Activated T-cell treated with anti-CD3 and anti-CD28 coated beads for 1 hour (primary cell): ENCODE results near the gene RNF10.
A peak's percentile ranks its signal among the peaks of the same experiment; 100 is the strongest.
"Not testable (repeated sequence)": the region's sequence is repeated elsewhere in the genome, so short reads cannot be mapped to it uniquely, and the experiment has no call there.

Experiments
- DNase-seq: peaks from one replicate; pipeline ENCODE4 v3.0.0-alpha.2; 2020; ENCODE audit warnings: low read depth

RNF10 gene

GRCh38 chr12:120580787-120581723, 46.9 kb downstream of the RNF10 start, which contains the start of gene POP5:
TSS of gene POP5 (minus strand) at chr12:120581402. CDS start at chr12:120581362, 40 bp downstream.
- DNase-seq = peak; percentile 86

- DNase-seq = no peak
Measured at GRCh38 chr12:120581998-120582397, 47.8 kb downstream of the RNF10 start.

GRCh38 chr12:120583478-120584030, 49.4 kb downstream of the RNF10 start:
- peak; percentile 88 for DNase-seq

GRCh38 chr12:120584343-120585149, 50.4 kb downstream of the RNF10 start:
- peak; percentile 34 for DNase-seq

GRCh38 chr12:120586206-120586605, 52.0 kb downstream of the RNF10 start:
- no peak for DNase-seq

- DNase-seq = no peak
Measured at GRCh38 chr12:120586860-120587259, 52.7 kb downstream of the RNF10 start.

- no peak for DNase-seq
Measured at GRCh38 chr12:120588371-120588770, 54.2 kb downstream of the RNF10 start.

- no peak for DNase-seq
Measured at GRCh38 chr12:120588948-120589930, 55.1 kb downstream of the RNF10 start.

GRCh38 chr12:120590741-120591407, 56.7 kb downstream of the RNF10 start:
- no peak for DNase-seq

GRCh38 chr12:120592121-120593049, 58.2 kb downstream of the RNF10 start:
- DNase-seq = no peak

- DNase-seq = no peak
Measured at GRCh38 chr12:120596901-120597300, 62.7 kb downstream of the RNF10 start.

- no peak for DNase-seq
Measured at GRCh38 chr12:120597861-120598260, 63.7 kb downstream of the RNF10 start.

- no peak for DNase-seq
Measured at GRCh38 chr12:120598674-120599463, 64.7 kb downstream of the RNF10 start.

GRCh38 chr12:120599672-120600552, 65.8 kb downstream of the RNF10 start:
- DNase-seq = no peak

GRCh38 chr12:120602416-120602815, 68.3 kb downstream of the RNF10 start:
- DNase-seq = not testable (repeated sequence)

GRCh38 chr12:120610560-120610959, 76.4 kb downstream of the RNF10 start:
- DNase-seq = no peak

- not testable (repeated sequence) for DNase-seq
Measured at GRCh38 chr12:120611534-120611933, 77.4 kb downstream of the RNF10 start.

GRCh38 chr12:120614848-120615247, 80.7 kb downstream of the RNF10 start:
- DNase-seq = no peak
